H1 (cell line): ENCODE data around the gene CD44. TPM values are rescaled to one million over a fixed set of nuclear protein-coding genes. Genes with fewer than 3 reads are reported as not detected.

Experiments
- CTCF ChIA-PET: fragments of 300-600 bp; sonication (Branson Sonifier 250); formaldehyde crosslinking; loops from one replicate; lab custom pipeline; 2021; ENCODE audit not compliant: partially characterized antibody; lab: Charles Lee
- POLR2A ChIA-PET: fragments of 300-600 bp; sonication (Branson Sonifier 250); formaldehyde crosslinking; loops from one replicate; lab custom pipeline; 2021; ENCODE audit warnings: inconsistent platforms; ENCODE audit not compliant: partially characterized antibody; lab: Charles Lee
- DNase-seq, 2 experiments: peaks; one replicate each; pipeline versions ENCODE4 v3.0.0 to v3.0.0-alpha.2; 2010 to 2022; ENCODE audit warnings: low spot score in 2 of 2, low read depth in 1 of 2, mixed read lengths in 1 of 2
- FAIRE-seq: peaks from 2 replicates; lab custom pipeline; 2011; peaks lifted over from hg19 to GRCh38; lab: Jason Lieb, UNC
- H2AFZ ChIP-seq: 2 replicates; pipeline ENCODE4 v1.8.1; 2012; ENCODE audit warnings: low read length, inconsistent platforms
- H2AK5ac ChIP-seq: 2 replicates; pipeline ENCODE4 v1.6.1; 2013; ENCODE audit warnings: low read depth, low read length
- H2BK120ac ChIP-seq: replicated peaks from 2 replicates; pipeline ENCODE3; 2013; ENCODE audit warnings: low read depth, low read length, inconsistent platforms
- H2BK12ac ChIP-seq: 2 replicates; pipeline ENCODE4 v1.6.1; 2013; ENCODE audit warnings: low read depth, low read length
- H2BK15ac ChIP-seq: 2 replicates; pipeline ENCODE4 v1.6.1; 2013; ENCODE audit warnings: low read length
- H2BK20ac ChIP-seq: 2 replicates; pipeline ENCODE4 v1.6.1; 2013; ENCODE audit warnings: low read length
- H2BK5ac ChIP-seq: 2 replicates; pipeline ENCODE4 v1.6.1; 2013; ENCODE audit warnings: low read depth, low read length
- H3K14ac ChIP-seq: 2 replicates; pipeline ENCODE4 v1.6.1; 2013; ENCODE audit warnings: inconsistent platforms; ENCODE audit not compliant: insufficient read length
- H3K18ac ChIP-seq: 2 replicates; pipeline ENCODE4 v1.6.1; 2013; ENCODE audit warnings: low read length; ENCODE audit errors: extremely low read depth
- H3K23ac ChIP-seq: 2 replicates; pipeline ENCODE4 v1.6.1; 2013; ENCODE audit warnings: inconsistent platforms; ENCODE audit not compliant: insufficient read length
- H3K23me2 ChIP-seq: 2 replicates; pipeline ENCODE4 v1.6.1; 2013; ENCODE audit warnings: low read depth, low read length
- H3K27ac ChIP-seq: 2 replicates; pipeline ENCODE4 v1.6.1; 2011; ENCODE audit warnings: low read depth, low read length, inconsistent platforms
- H3K27me3 ChIP-seq, 4 experiments: replicated peaks in 1 of 4; 1 replicate in 1 of 4; 2 replicates in 3 of 4; pipeline versions ENCODE4 v1.6.1 to v1.8.1; 2011 to 2013; ENCODE audit warnings: low read length in 3 of 4, mild to moderate bottlenecking in 3 of 4, inconsistent platforms in 2 of 4, mixed read lengths in 2 of 4, moderate library complexity in 1 of 4; ENCODE audit not compliant: control insufficient read depth in 3 of 4, insufficient read depth in 3 of 4; ENCODE audit errors: extremely low read depth in 1 of 4
- H3K36me3 ChIP-seq, 4 experiments: 2 replicates each; pipeline versions ENCODE4 v1.6.1 to v1.8.1; 2011 to 2013; ENCODE audit warnings: mild to moderate bottlenecking in 4 of 4, low read length in 3 of 4, moderate library complexity in 2 of 4, control low read depth in 1 of 4, inconsistent platforms in 1 of 4; ENCODE audit not compliant: insufficient read depth in 4 of 4, control insufficient read depth in 2 of 4
- H3K4ac ChIP-seq: replicated peaks from 2 replicates; pipeline ENCODE3; 2013; ENCODE audit warnings: low read length, low read depth, mixed read lengths, inconsistent platforms; ENCODE audit not compliant: insufficient read length
- H3K4me1 ChIP-seq, 4 experiments: replicated peaks in 1 of 4; 1 replicate in 1 of 4; 2 replicates in 3 of 4; pipeline versions ENCODE4 v1.6.1 to v1.8.1; 2011 to 2013; ENCODE audit warnings: low read length in 3 of 4, inconsistent platforms in 2 of 4, mixed read lengths in 1 of 4; ENCODE audit not compliant: insufficient read depth in 4 of 4, control insufficient read depth in 3 of 4
- H3K4me2 ChIP-seq, 2 experiments: 2 replicates each; pipeline versions ENCODE4 v1.6.1 to v1.8.1; 2011 to 2013; ENCODE audit warnings: low read depth in 2 of 2, low read length in 2 of 2, control low read depth in 1 of 2, inconsistent platforms in 1 of 2, mild to moderate bottlenecking in 1 of 2; ENCODE audit not compliant: insufficient read depth in 1 of 2
- H3K4me3 ChIP-seq, 4 experiments: fragments of 200-600, 300-600 bp in 1 of 4; sonication (generic), shearing (Covaris generic), sonication (Bioruptor Twin) in 1 of 4; 2 replicates each; pipeline versions ENCODE4 v1.5.1 to v1.8.1; 2011 to 2016; ENCODE audit warnings: low read length in 4 of 4, low read depth in 3 of 4, control low read depth in 2 of 4, inconsistent platforms in 2 of 4, mild to moderate bottlenecking in 2 of 4, mixed read lengths in 1 of 4, moderate library complexity in 1 of 4; ENCODE audit not compliant: insufficient read depth in 2 of 4; ENCODE audit errors: extremely low read depth in 1 of 4
- H3K56ac ChIP-seq: replicated peaks from 2 replicates; pipeline ENCODE3; 2013; ENCODE audit warnings: low read depth, mild to moderate bottlenecking, mixed read lengths, low read length, inconsistent platforms; ENCODE audit not compliant: insufficient read length
- H3K79me1 ChIP-seq: 2 replicates; pipeline ENCODE4 v1.6.1; 2013; ENCODE audit warnings: low read depth, low read length, control low read depth
- H3K79me2 ChIP-seq, 2 experiments: 2 replicates each; pipeline versions ENCODE4 v1.6.1 to v1.8.1; 2012 to 2013; ENCODE audit warnings: low read length in 2 of 2, mild to moderate bottlenecking in 2 of 2, inconsistent platforms in 1 of 2; ENCODE audit not compliant: insufficient read depth in 2 of 2, control insufficient read depth in 1 of 2
- H3K9ac ChIP-seq, 4 experiments: replicated peaks in 1 of 4; 1 replicate in 1 of 4; 2 replicates in 3 of 4; pipeline versions ENCODE4 v1.6.1 to v1.8.1; 2011 to 2013; ENCODE audit warnings: low read depth in 3 of 4, low read length in 3 of 4, control low read depth in 2 of 4, mild to moderate bottlenecking in 2 of 4, moderate library complexity in 2 of 4, inconsistent platforms in 1 of 4; ENCODE audit errors: extremely low read depth in 1 of 4
- H3K9me3 ChIP-seq, 2 experiments: 2 replicates each; pipeline versions ENCODE4 v1.6.1 to v1.8.1; 2012 to 2013; ENCODE audit warnings: mild to moderate bottlenecking in 2 of 2, moderate library complexity in 2 of 2, control low read depth in 1 of 2, inconsistent platforms in 1 of 2, low read depth in 1 of 2, low read length in 1 of 2, mixed read lengths in 1 of 2; ENCODE audit not compliant: insufficient read depth in 2 of 2
- H4K20me1 ChIP-seq, 2 experiments: replicated peaks in 1 of 2; 2 replicates each; pipeline versions ENCODE3 to v1.8.1; 2011 to 2013; ENCODE audit warnings: inconsistent platforms in 2 of 2, low read length in 2 of 2, mild to moderate bottlenecking in 1 of 2; ENCODE audit not compliant: insufficient read depth in 2 of 2, control insufficient read depth in 1 of 2
- H4K5ac ChIP-seq: 2 replicates; pipeline ENCODE4 v1.6.1; 2013; ENCODE audit warnings: low read length, low read depth, mixed read lengths, inconsistent platforms; ENCODE audit not compliant: insufficient read length
- H4K8ac ChIP-seq: 2 replicates; pipeline ENCODE4 v1.8.0; 2013; ENCODE audit warnings: mild to moderate bottlenecking, moderate library complexity, low read length, inconsistent platforms; ENCODE audit not compliant: insufficient read depth; ENCODE audit errors: extremely low read depth
- H4K91ac ChIP-seq: replicated peaks from 2 replicates; pipeline ENCODE3; 2013; ENCODE audit warnings: low read length, mixed read lengths, inconsistent platforms; ENCODE audit not compliant: insufficient read length
- BACH1 ChIP-seq: IDR thresholded peaks from 2 replicates; pipeline ENCODE4 v1.6.1; 2012; ENCODE audit warnings: low read length, improper control_type of control experiment
- CBX8 ChIP-seq: fragments of 300-800, 300-1000 bp; sonication (generic); IDR thresholded peaks from 2 replicates; pipeline ENCODE4 v1.7.1; 2016; ENCODE audit warnings: low read depth, low read length, borderline replicate concordance
- CEBPB ChIP-seq: IDR thresholded peaks from 2 replicates; pipeline ENCODE4 v1.6.1; 2012; ENCODE audit warnings: low read depth, low read length
- CHD2 ChIP-seq: IDR thresholded peaks from 2 replicates; pipeline ENCODE4 v1.6.1; 2012; ENCODE audit warnings: low read length, improper control_type of control experiment
- CTBP2 ChIP-seq: IDR thresholded peaks from 2 replicates; pipeline ENCODE4 v1.7.0; 2011; ENCODE audit warnings: borderline replicate concordance, mild to moderate bottlenecking, moderate library complexity, mixed read lengths, low read length; ENCODE audit not compliant: insufficient read depth, insufficient read length
- GABPA ChIP-seq: IDR thresholded peaks from 2 replicates; pipeline ENCODE4 v1.6.1; 2011; ENCODE audit warnings: mild to moderate bottlenecking, low read length, moderate library complexity, borderline replicate concordance; ENCODE audit not compliant: insufficient read depth
- JUND ChIP-seq: IDR thresholded peaks from 2 replicates; pipeline ENCODE4 v1.6.1; 2011; ENCODE audit warnings: mild to moderate bottlenecking, improper control_type of control experiment, low read length
- NANOG ChIP-seq: IDR thresholded peaks from 2 replicates; pipeline ENCODE4 v1.6.1; 2011; ENCODE audit warnings: low read length, low read depth, mild to moderate bottlenecking, inconsistent platforms; ENCODE audit not compliant: insufficient read depth, poor library complexity, severe bottlenecking
- NRF1 ChIP-seq: IDR thresholded peaks from 2 replicates; pipeline ENCODE4 v1.6.1; 2011; ENCODE audit warnings: mild to moderate bottlenecking, low read depth, low read length, improper control_type of control experiment
- PHF8 ChIP-seq: fragments of 200-600 bp; sonication (generic); conservative IDR thresholded peaks from 2 replicates; pipeline ENCODE4 v1.7.1; 2012; ENCODE audit warnings: low read depth, mild to moderate bottlenecking, inconsistent platforms, low read length, moderate library complexity
- POU5F1 ChIP-seq: IDR thresholded peaks from 2 replicates; pipeline ENCODE4 v1.6.1; 2011; ENCODE audit warnings: low read depth, mild to moderate bottlenecking, low read length, moderate library complexity
- RBBP5 ChIP-seq: IDR thresholded peaks from 2 replicates; pipeline ENCODE4 v1.7.1; 2012; ENCODE audit warnings: low read depth, mild to moderate bottlenecking, inconsistent platforms, low read length, moderate library complexity, borderline replicate concordance
- WGBS, 2 experiments: shearing (Covaris generic) in 1 of 2; methylation state at CpG; one replicate each; pipeline versions ENCODE4 v1.1.6 to v1.1.7; 2013 to 2015; ENCODE audit warnings: low lambda C conversion rate in 2 of 2, mixed read lengths in 2 of 2, inconsistent platforms in 1 of 2, low coverage in 1 of 2, missing lambda C conversion rate in 1 of 2; ENCODE audit not compliant: insufficient replicate concordance in 2 of 2, insufficient coverage in 1 of 2, insufficient read length in 1 of 2; ENCODE audit errors: extremely low coverage in 1 of 2, missing lambda C conversion rate in 1 of 2; 5-methylcytosine and 5-hydroxymethylcytosine counted together
- polyA plus RNA-seq, 7 experiments: library from polyadenylated mRNA; depleted of rRNA in 3 of 7; stranded (reverse) in 5 of 7; unstranded in 2 of 7; fragments of >200 nt in 5 of 7; fragments of 200-250 nt in 2 of 7; gene quantifications; 1 replicate in 5 of 7; 2 replicates in 1 of 7; 4 replicates in 1 of 7; pipeline versions ENCODE4 v1.2.1 to v1.2.3, GENCODE V29; 2011 to 2013; ENCODE audit warnings: missing spikeins in 2 of 7, mixed read lengths in 2 of 7
- total RNA-seq: library from RNA; stranded (reverse); fragmentation: NEBNext Ultra II Directional; extraction: Animal tissue kit (Norgen Biotek cat#: 25700); gene quantifications from 2 replicates; pipeline ENCODE4 v1.2.1, GENCODE V29; 2021
- TF ChIP-seq, protein P1 (sequence below): IDR thresholded peaks from 2 replicates; pipeline ENCODE4 v1.6.1; 2011; ENCODE audit warnings: low read depth, mild to moderate bottlenecking, low read length; ENCODE audit not compliant: insufficient read depth

Gene CD44
- total and polyA plus RNA-seq, 2 of the 8 experiments (the other 6 are each of a cell fraction or from before 2014, with no cell fraction given), result 11.8 to 13.7 TPM

GRCh38 chr11:35089666-35090065 is 49.3 kb upstream of the CD44 start:
- no peak overlapping the region for H3K14ac ChIP-seq
- no peak overlapping the region for H2BK120ac ChIP-seq
- H2BK20ac ChIP-seq, result no peak overlapping the region
- no peak overlapping the region for H3K4ac ChIP-seq
- CTCF ChIA-PET, result interaction anchor here (0.6 kb wide), 1 partner anchor 61 kb away, joined by 3 read pairs; no protein-coding TSS in a partner anchor
- WGBS, 2 experiments, result 100% methylated on average over 1 of the region's 1 CpG; no CpG with 5 or more reads in 1 of the 2 experiments
- no peak overlapping the region for H3K18ac ChIP-seq
- H2BK12ac ChIP-seq, result no peak overlapping the region
- H3K79me1 ChIP-seq, result no peaks in the 10 kb centered on the region
- H2AK5ac ChIP-seq, result no peak overlapping the region
- H4K5ac ChIP-seq, result no peak overlapping the region
- H3K9me3 ChIP-seq, result no peaks in the 10 kb centered on the region
- H2BK5ac ChIP-seq, result no peak overlapping the region
- no peaks in the 10 kb centered on the region for H3K23me2 ChIP-seq
- FAIRE-seq, result no peak
- H3K56ac ChIP-seq, result no peak overlapping the region
- no peak overlapping the region for H4K8ac ChIP-seq
- no peak overlapping the region for H4K91ac ChIP-seq
- H3K4me1 ChIP-seq, result no peaks in the 10 kb centered on the region; a peak in 1 of 7 replicates
- no peak overlapping the region for H3K4me3 ChIP-seq
- H3K27me3 ChIP-seq, result no peaks in the 10 kb centered on the region
- no peak overlapping the region for H3K23ac ChIP-seq
- no peaks in the 10 kb centered on the region for H4K20me1 ChIP-seq
- no peak for DNase-seq
- no peak overlapping the region for H3K9ac ChIP-seq
- H3K36me3 ChIP-seq, result no peaks in the 10 kb centered on the region
- H2AFZ ChIP-seq, result no peak overlapping the region
- no peak overlapping the region for H3K27ac ChIP-seq
- no peak overlapping the region for H2BK15ac ChIP-seq
- H3K4me2 ChIP-seq, result no peak overlapping the region
- no peaks in the 10 kb centered on the region for H3K79me2 ChIP-seq
- POLR2A ChIA-PET, result no interaction called here
- TF ChIP-seq BACH1, result no peak
- TF ChIP-seq GABPA, result no peak
- TF ChIP-seq NRF1, result no peak
- TF ChIP-seq, protein P1, sequence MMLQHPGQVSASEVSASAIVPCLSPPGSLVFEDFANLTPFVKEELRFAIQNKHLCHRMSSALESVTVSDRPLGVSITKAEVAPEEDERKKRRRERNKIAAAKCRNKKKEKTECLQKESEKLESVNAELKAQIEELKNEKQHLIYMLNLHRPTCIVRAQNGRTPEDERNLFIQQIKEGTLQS, result no peak
- TF ChIP-seq CBX8, result no peak
- no peak for TF ChIP-seq CEBPB
- no peak for TF ChIP-seq JUND
- TF ChIP-seq CHD2, result no peak
- no peak for TF ChIP-seq PHF8
- TF ChIP-seq POU5F1, result no peak
- TF ChIP-seq RBBP5, result no peak
- no peak for TF ChIP-seq NANOG
- no peak for TF ChIP-seq CTBP2
